Gastrocnemius medialis (tissue), 4 donors: Measurements from ENCODE around the gene AMIGO2.

Source experiments
- CTCF ChIP-seq, 5 experiments: fragments of 450-650 bp in 3 of 5; fragments of 200-600 bp in 2 of 5; sonication (generic) in 2 of 5; IDR thresholded peaks in 4 of 5; conservative IDR thresholded peaks in 1 of 5; 1 replicate in 4 of 5; 2 replicates in 1 of 5; pipeline ENCODE4 v1.5.1; 2016 to 2019; ENCODE audit warnings: antibody characterized with exemption in 5 of 5, mild to moderate bottlenecking in 3 of 5, moderate library complexity in 3 of 5
- POLR2A ChIP-seq, 2 donors: fragments of 450-650 bp; IDR thresholded peaks; one replicate each; pipeline ENCODE4 v1.6.1; 2017; ENCODE audit warnings: antibody characterized with exemption in 2 of 2, mild to moderate bottlenecking in 2 of 2, moderate library complexity in 2 of 2

GRCh38 chr12:47075192-47076084 is 4.3 kb downstream of the AMIGO2 start:
- no peak for TF ChIP-seq POLR2A (IDR thresholded peaks at IDR 0.05)
- no peak for TF ChIP-seq CTCF (IDR thresholded peaks at IDR 0.05 in 4 of 5, conservative IDR thresholded peaks at IDR 0.05 in 1 of 5)
